ENCODE measurements around the gene OR2T8.

Gene OR2T8

GRCh38 chr1:247961791-247962190, 41.7 kb downstream of the OR2T8 start:
- DNase-seq (ENCODE audit: low read depth in 2 of 2) = no peak

DNA sequence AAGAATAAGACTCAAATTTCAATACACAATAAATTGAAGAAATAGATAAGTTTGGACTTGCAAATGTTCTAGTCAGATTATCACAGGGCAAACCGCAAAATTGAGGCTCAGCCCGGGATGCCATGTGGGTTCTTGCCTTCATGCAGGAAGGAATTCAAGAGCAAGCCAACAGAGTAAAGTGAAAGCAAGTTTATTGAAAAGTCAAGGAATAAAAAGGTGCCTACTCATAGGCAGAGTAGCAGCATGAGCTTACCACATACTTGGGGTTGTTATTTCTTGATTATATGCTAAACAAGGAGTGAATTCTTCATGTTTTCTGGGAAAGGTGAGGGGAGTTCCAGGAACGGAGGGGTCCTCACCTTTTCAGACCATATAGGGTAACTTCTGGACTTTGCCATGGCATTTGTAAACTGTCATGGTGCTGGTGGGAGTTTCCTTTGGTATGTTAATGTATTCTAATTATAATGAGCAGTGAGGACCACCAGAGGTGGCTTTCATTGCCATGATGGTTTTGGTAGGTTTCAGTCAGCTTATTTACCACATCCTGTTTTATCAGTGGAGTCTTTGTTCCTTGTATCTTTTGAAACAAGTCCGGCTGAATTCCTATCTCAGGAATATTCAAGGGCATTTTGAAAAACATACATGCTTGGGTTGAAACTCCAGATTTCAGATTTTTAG, 43.0 kb downstream of the OR2T8 start:
- DNase-seq (ENCODE audit: low read depth in 2 of 2) = no peak

DNA sequence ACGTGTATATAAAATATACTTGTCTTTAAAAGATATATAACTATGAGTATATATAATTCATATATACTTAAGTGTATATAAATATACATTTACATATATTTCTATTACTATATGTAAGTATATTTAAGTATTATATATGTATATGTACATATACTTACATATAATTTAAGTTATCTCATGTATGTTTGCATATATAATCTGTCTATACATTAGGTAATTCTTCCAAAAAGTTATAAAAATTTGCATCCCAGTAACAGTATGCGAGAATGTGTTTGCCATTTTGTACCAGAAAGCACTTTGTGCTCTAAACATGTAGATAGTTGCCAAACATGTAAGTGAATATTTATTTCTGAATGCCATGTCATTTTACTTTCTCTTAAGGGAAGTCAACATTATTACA, 44.9 kb downstream of the OR2T8 start, which contains the start of gene OR2AK2:
Gene OR2AK2 (plus strand): TSS at position 301 of the 400 bp plus-strand sequence. CDS start 144 bp downstream, outside the sequence.
- DNase-seq (ENCODE audit: low read depth in 2 of 2) = no peak

GRCh38 chr1:247966532-247967204, 46.6 kb downstream of the OR2T8 start:
- no peak for DNase-seq (ENCODE audit: low read depth in 2 of 2)
